ENCODE measurements around the gene COIL. TPM values are rescaled to one million over a fixed set of nuclear protein-coding genes. Genes with fewer than 3 reads are reported as not detected.

The COIL gene
- total and polyA plus RNA-seq, 2 of the 13 experiments (the other 11 are each of a cell fraction or from before 2014, with no cell fraction given), result 8.1 to 29.4 TPM

- TF ChIP-seq MXI1 (IDR thresholded peaks at IDR 0.05; ENCODE audit: borderline replicate concordance, low read depth, low read length) (peak; percentile 86; the same call in 1 of the 3 replicates), ATF7-NPFF (CRISPR knock-in tag; IDR thresholded peaks at IDR 0.05; ENCODE audit: low read depth) (peak; percentile 91), RFX1 (IDR thresholded peaks at IDR 0.05) (no peak), ZSCAN31 (CRISPR knock-in tag; IDR thresholded peaks at IDR 0.05; ENCODE audit: low read depth) (peak; percentile 91), FOXP1 (IDR thresholded peaks at IDR 0.05) (no peak), FOXP1 (CRISPR knock-in tag; IDR thresholded peaks at IDR 0.05) (no peak), MATR3 (CRISPR knock-in tag; IDR thresholded peaks at IDR 0.05) (no peak), ZEB1 (IDR thresholded peaks at IDR 0.05; ENCODE audit: insufficient replicate concordance, low read depth) (peak; percentile 86), ZNF335 (CRISPR knock-in tag; IDR thresholded peaks at IDR 0.05) (no peak), SP5 (CRISPR knock-in tag; IDR thresholded peaks at IDR 0.05; ENCODE audit: borderline replicate concordance, low read depth) (0 out of 2 replicates have a peak, but pooled peaks have one; percentile 29), PHF20 (CRISPR knock-in tag; IDR thresholded peaks at IDR 0.05) (peak; percentile 92), BRCA1 (CRISPR knock-in tag; IDR thresholded peaks at IDR 0.05) (peak; percentile 88; the same call in 1 of the 2 replicates), PRDM10 (CRISPR knock-in tag; IDR thresholded peaks at IDR 0.05; ENCODE audit: low read depth) (peak; percentile 87; the same call in 1 of the 2 replicates), TGIF2 (CRISPR knock-in tag; IDR thresholded peaks at IDR 0.05) (no peak), ZNF7 (CRISPR knock-in tag; IDR thresholded peaks at IDR 0.05) (no peak), GABPB1 (CRISPR knock-in tag; IDR thresholded peaks at IDR 0.05) (peak; percentile 90), NBN (conservative IDR thresholded peaks at IDR 0.05) (no peak), ZNF501 (CRISPR knock-in tag; IDR thresholded peaks at IDR 0.05) (peak; percentile 96), MYC (CRISPR knock-in tag; IDR thresholded peaks at IDR 0.05; ENCODE audit: borderline replicate concordance) (peak; percentile 93; the same call in 1 of the 2 replicates), FOXJ3 (CRISPR knock-in tag; IDR thresholded peaks at IDR 0.05; ENCODE audit: borderline replicate concordance) (peak; percentile 75), YY1 (IDR thresholded peaks at IDR 0.05; ENCODE audit: insufficient read depth, insufficient replicate concordance, low read depth, low read length) (peak; percentile 98)
- TF ChIP-seq, protein P1, sequence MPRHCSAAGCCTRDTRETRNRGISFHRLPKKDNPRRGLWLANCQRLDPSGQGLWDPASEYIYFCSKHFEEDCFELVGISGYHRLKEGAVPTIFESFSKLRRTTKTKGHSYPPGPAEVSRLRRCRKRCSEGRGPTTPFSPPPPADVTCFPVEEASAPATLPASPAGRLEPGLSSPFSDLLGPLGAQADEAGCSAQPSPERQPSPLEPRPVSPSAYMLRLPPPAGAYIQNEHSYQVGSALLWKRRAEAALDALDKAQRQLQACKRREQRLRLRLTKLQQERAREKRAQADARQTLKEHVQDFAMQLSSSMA (CRISPR knock-in tag; IDR thresholded peaks at IDR 0.05), result peak; percentile 77; the same call in 1 of the 2 replicates
- TF ChIP-seq, protein P2, sequence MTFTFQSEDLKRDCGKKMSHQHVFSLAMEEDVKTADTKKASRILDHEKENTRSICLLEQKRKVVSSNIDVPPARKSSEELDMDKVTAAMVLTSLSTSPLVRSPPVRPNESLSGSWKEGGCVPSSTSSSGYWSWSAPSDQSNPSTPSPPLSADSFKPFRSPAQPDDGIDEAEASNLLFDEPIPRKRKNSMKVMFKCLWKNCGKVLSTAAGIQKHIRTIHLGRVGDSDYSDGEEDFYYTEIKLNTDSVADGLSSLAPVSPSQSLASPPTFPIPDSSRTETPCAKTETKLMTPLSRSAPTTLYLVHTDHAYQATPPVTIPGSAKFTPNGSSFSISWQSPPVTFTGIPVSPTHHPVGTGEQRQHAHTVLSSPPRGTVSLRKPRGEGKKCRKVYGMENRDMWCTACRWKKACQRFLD (CRISPR knock-in tag; IDR thresholded peaks at IDR 0.05; ENCODE audit: borderline replicate concordance), result peak; percentile 78; the same call in 1 of the 2 replicates
- TF ChIP-seq, protein P3, sequence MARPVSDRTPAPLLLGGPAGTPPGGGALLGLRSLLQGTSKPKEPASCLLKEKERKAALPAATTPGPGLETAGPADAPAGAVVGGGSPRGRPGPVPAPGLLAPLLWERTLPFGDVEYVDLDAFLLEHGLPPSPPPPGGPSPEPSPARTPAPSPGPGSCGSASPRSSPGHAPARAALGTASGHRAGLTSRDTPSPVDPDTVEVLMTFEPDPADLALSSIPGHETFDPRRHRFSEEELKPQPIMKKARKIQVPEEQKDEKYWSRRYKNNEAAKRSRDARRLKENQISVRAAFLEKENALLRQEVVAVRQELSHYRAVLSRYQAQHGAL (CRISPR knock-in tag; IDR thresholded peaks at IDR 0.05; ENCODE audit: not compliant biosample characterization), result no peak
These were observed at the start of gene COIL (continued) for GRCh38 chr17:56960596-56961538.
